HepG2 (cell line): ENCODE results near the gene KLRG1. TPM values are rescaled to one million over a fixed set of nuclear protein-coding genes. Genes with fewer than 3 reads are reported as not detected.

Experiments used
- ATAC-seq: fragments of 200-7000 bp; cut with Tn5 transposase; 3 replicates; pipeline ENCODE4 v1.9.1; 2020; ENCODE audit warnings: mild to moderate bottlenecking, moderate library complexity
- BruUV-seq: library from RNA; stranded (reverse); fragments of 400-500 nt; replicated peaks from 2 replicates; lab custom pipeline; 2021; lab: Mats Ljungman, UMichigan
- CTCF ChIA-PET: fragments of 300-600 bp; formaldehyde crosslinking; extraction: SDS; loops from one replicate; lab custom pipeline; 2021; ENCODE audit warnings: low total read pairs, inconsistent platforms, low intra/inter-chr PET ratio; lab: Yijun Ruan, JAX
- POLR2A ChIA-PET: fragments of 350-600 bp; sonication (Branson Sonifier 250); formaldehyde crosslinking; loops from one replicate; lab custom pipeline; 2020; ENCODE audit warnings: antibody characterized with exemption, inconsistent platforms; lab: Yijun Ruan, JAX
- DNase-seq: peaks from one replicate; pipeline ENCODE4 v3.0.0-alpha.2; 2015; ENCODE audit warnings: low spot score
- FAIRE-seq: peaks from 3 replicates; lab custom pipeline; 2011; peaks lifted over from hg19 to GRCh38; lab: Jason Lieb, UNC
- H2AFZ ChIP-seq: one replicate; pipeline ENCODE4 v1.6.1; 2011; ENCODE audit warnings: low read length, inconsistent platforms
- H3K27ac ChIP-seq: fragments of 300-600 bp; 3 replicates; pipeline ENCODE4 v1.8.0; 2011; ENCODE audit warnings: mixed run types, mild to moderate bottlenecking, mixed read lengths, low read length, inconsistent platforms; ENCODE audit not compliant: insufficient read depth; ENCODE audit errors: extremely low read length
- H3K27me3 ChIP-seq, 2 experiments: fragments of 200-600 bp in 1 of 2; 2 replicates in 1 of 2; 3 replicates in 1 of 2; pipeline versions ENCODE4 v1.6.0 to v1.8.0; 2011; ENCODE audit warnings: low read length in 2 of 2, mild to moderate bottlenecking in 2 of 2, moderate library complexity in 2 of 2, inconsistent platforms in 1 of 2; ENCODE audit not compliant: insufficient read depth in 2 of 2, control insufficient read depth in 1 of 2
- H3K36me3 ChIP-seq, 2 experiments: fragments of 200-600 bp in 1 of 2; replicated peaks in 1 of 2; 2 replicates in 1 of 2; 3 replicates in 1 of 2; pipeline versions ENCODE4 v1.5.1 to v1.8.0; 2011; ENCODE audit warnings: low read length in 2 of 2, inconsistent platforms in 1 of 2; ENCODE audit not compliant: insufficient read depth in 2 of 2, control insufficient read depth in 1 of 2
- H3K4me1 ChIP-seq: 2 replicates; pipeline ENCODE4 v1.5.1; 2012; ENCODE audit warnings: low read length, inconsistent platforms; ENCODE audit not compliant: insufficient read depth
- H3K4me2 ChIP-seq: 2 replicates; pipeline ENCODE4 v1.6.0; 2011; ENCODE audit warnings: low read depth, low read length, inconsistent platforms
- H3K4me3 ChIP-seq, 3 experiments: fragments of 200-600 bp in 1 of 3; sonication (generic), shearing (Covaris generic) in 1 of 3; replicated peaks in 1 of 3; 2 replicates each; pipeline ENCODE4 v1.5.1; 2011 to 2016; ENCODE audit warnings: low read length in 3 of 3, inconsistent platforms in 2 of 3, low read depth in 2 of 3, mild to moderate bottlenecking in 2 of 3, control low read depth in 1 of 3, mixed read lengths in 1 of 3; ENCODE audit not compliant: insufficient read depth in 1 of 3
- H3K79me2 ChIP-seq: one replicate; pipeline ENCODE4 v1.6.1; 2011; ENCODE audit warnings: low read length, inconsistent platforms; ENCODE audit not compliant: insufficient read depth
- H3K9ac ChIP-seq: 2 replicates; pipeline ENCODE4 v1.6.0; 2011; ENCODE audit warnings: mild to moderate bottlenecking, low read depth, low read length, inconsistent platforms; ENCODE audit not compliant: insufficient read depth
- H3K9me3 ChIP-seq: 2 replicates; pipeline ENCODE4 v1.5.1; 2012; ENCODE audit warnings: mild to moderate bottlenecking, low read length
- H4K20me1 ChIP-seq: 2 replicates; pipeline ENCODE4 v1.6.0; 2011; ENCODE audit warnings: inconsistent platforms, mild to moderate bottlenecking, low read length, moderate library complexity; ENCODE audit not compliant: insufficient read depth
- ADNP ChIP-seq: sonication (generic); formaldehyde crosslinking; IDR thresholded peaks from 2 replicates; pipeline ENCODE4 v1.4.0; 2020; ENCODE audit warnings: missing genetic modification reagents
- DNMT3B ChIP-seq: conservative IDR thresholded peaks from 2 replicates; pipeline ENCODE4 v1.6.1; 2016; ENCODE audit warnings: missing biosample characterization, control low read depth
- KDM5A ChIP-seq: fragments of 200-600 bp; sonication (generic); IDR thresholded peaks from 2 replicates; pipeline ENCODE4 v1.7.0; 2018; ENCODE audit warnings: antibody characterized with exemption, mild to moderate bottlenecking, low read length, borderline replicate concordance
- NR2C2 ChIP-seq: sonication (generic); formaldehyde crosslinking; IDR thresholded peaks from 2 replicates; pipeline ENCODE4 v1.4.0; 2020; ENCODE audit warnings: missing genetic modification reagents, mild to moderate bottlenecking, moderate library complexity, borderline replicate concordance
- TP53 ChIP-seq: sonication (generic); formaldehyde crosslinking; conservative IDR thresholded peaks from 2 replicates; pipeline ENCODE4 v1.4.0; 2020; ENCODE audit warnings: missing genetic modification reagents
- ZNF563 ChIP-seq: sonication (generic); formaldehyde crosslinking; IDR thresholded peaks from 2 replicates; pipeline ENCODE4 v1.8.0; 2022; ENCODE audit warnings: mild to moderate bottlenecking, moderate library complexity, missing genetic modification reagents
- ZZZ3 ChIP-seq: sonication (generic); formaldehyde crosslinking; IDR thresholded peaks from 2 replicates; pipeline ENCODE4 v1.4.0; 2020; ENCODE audit warnings: missing genetic modification reagents, mild to moderate bottlenecking, borderline replicate concordance
- WGBS: methylation state at CpG from one replicate; pipeline ENCODE4 v1.1.6; 2017; ENCODE audit warnings: low lambda C conversion rate; 5-methylcytosine and 5-hydroxymethylcytosine counted together
- in situ Hi-C: cut with HindIII; loops from 2 replicates; pipeline ENCODE4 v1.10.0; 2017; ENCODE audit warnings: low pct_unique_long_range_greater_than_20kb; ENCODE audit not compliant: extremely low pct_ligation_motif_present
- intact Hi-C: fragments of 100-400 bp; cut with micrococcal nuclease; formaldehyde crosslinking; loops from one replicate; pipeline ENCODE4 v1.10.0; 2022; ENCODE audit not compliant: unreplicated experiment
- polyA plus RNA-seq, 8 experiments: library from polyadenylated mRNA; depleted of rRNA in 3 of 8; stranded (reverse) in 7 of 8; unstranded in 1 of 8; fragments of >200 nt; fragmentation: Illumina TruSeq in 4 of 8; extraction: Trizol in 4 of 8; gene quantifications; 2 replicates each; pipeline versions ENCODE4 v1.2.1 to v1.2.3, GENCODE V29; 2011 to 2016; ENCODE audit warnings: low read depth in 4 of 8, missing spikeins in 1 of 8, mixed read lengths in 1 of 8; ENCODE audit not compliant: insufficient read depth in 1 of 8
- total RNA-seq, 5 experiments: library from RNA; depleted of rRNA; stranded (reverse); fragments of >200 nt; fragmentation: Illumina TruSeq; extraction: Trizol; gene quantifications; 2 replicates each; pipeline ENCODE4 v1.2.3, GENCODE V29; 2016; ENCODE audit warnings: low read depth in 1 of 5
- TF ChIP-seq, protein P1 (sequence below): sonication (generic); formaldehyde crosslinking; conservative IDR thresholded peaks from 2 replicates; pipeline ENCODE4 v1.4.0; 2020; ENCODE audit warnings: missing genetic modification reagents
- TF ChIP-seq, protein P2 (sequence below): sonication (generic); formaldehyde crosslinking; IDR thresholded peaks from 2 replicates; pipeline ENCODE4 v1.8.0; 2022; ENCODE audit warnings: missing genetic modification reagents, low read depth, mild to moderate bottlenecking, borderline replicate concordance
- TF ChIP-seq, protein P3 (sequence below): sonication (generic); formaldehyde crosslinking; IDR thresholded peaks from 2 replicates; pipeline ENCODE4 v1.5.0; 2020; ENCODE audit warnings: missing genetic modification reagents
- TF ChIP-seq, protein P4 (sequence below): sonication (generic); formaldehyde crosslinking; IDR thresholded peaks from 2 replicates; pipeline ENCODE4 v1.4.0; 2020; ENCODE audit warnings: missing genetic modification reagents
- TF ChIP-seq, protein P5 (sequence below), 2 experiments: IDR thresholded peaks; 2 replicates each; pipeline ENCODE4 v1.6.1; 2011 to 2012; ENCODE audit warnings: low read length in 2 of 2, borderline replicate concordance in 1 of 2, low read depth in 1 of 2, mild to moderate bottlenecking in 1 of 2, moderate library complexity in 1 of 2

The KLRG1 gene
- total and polyA plus RNA-seq, 2 of the 13 experiments (the other 11 are each of a cell fraction or from before 2014, with no cell fraction given) = 1.2 to 1.7 TPM

DNA sequence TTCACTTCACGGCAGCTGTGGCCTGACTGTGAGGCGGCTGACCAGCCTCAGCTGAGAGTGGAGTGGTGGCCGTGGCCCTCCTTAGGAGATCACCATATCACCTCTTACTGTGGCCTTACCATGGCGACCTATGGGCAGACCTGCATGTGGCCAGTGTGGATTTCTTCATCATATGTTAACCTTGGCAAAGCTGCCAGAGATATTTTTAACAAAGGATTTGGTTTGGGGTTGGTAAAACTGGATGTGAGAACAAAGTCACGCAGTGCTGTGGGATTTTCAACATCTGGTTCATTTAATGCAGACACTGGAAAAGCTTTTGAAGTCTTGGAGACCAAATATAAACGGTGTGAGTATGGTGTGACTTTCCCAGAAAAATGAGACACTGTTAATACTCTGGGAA lies 46.9 kb downstream of the KLRG1 start:
- Histone ChIP-seq H3K9me3 (no peaks in the 10 kb centered on the region), H3K4me3 (no peak overlapping the region), H3K27me3 (no peaks in the 10 kb centered on the region), H3K27ac (no peak overlapping the region), H3K9ac (no peak overlapping the region), H3K79me2 (no peaks in the 10 kb centered on the region), H3K4me1 (peaks cover 25% of the 10 kb centered on the region), H2AFZ (no peak overlapping the region), H3K36me3 (no peaks in the 10 kb centered on the region)
- 25% methylated on average over 6 of the region's 6 CpGs for WGBS
- intact Hi-C loops = loop anchor here (5.0 kb wide), 1 partner anchor 124 kb away; the partner anchor contains the start of gene PHC1
- ATAC-seq (no peak), FAIRE-seq (no peak)
- CTCF ChIA-PET = no interaction called here
- TF ChIP-seq, protein P1, sequence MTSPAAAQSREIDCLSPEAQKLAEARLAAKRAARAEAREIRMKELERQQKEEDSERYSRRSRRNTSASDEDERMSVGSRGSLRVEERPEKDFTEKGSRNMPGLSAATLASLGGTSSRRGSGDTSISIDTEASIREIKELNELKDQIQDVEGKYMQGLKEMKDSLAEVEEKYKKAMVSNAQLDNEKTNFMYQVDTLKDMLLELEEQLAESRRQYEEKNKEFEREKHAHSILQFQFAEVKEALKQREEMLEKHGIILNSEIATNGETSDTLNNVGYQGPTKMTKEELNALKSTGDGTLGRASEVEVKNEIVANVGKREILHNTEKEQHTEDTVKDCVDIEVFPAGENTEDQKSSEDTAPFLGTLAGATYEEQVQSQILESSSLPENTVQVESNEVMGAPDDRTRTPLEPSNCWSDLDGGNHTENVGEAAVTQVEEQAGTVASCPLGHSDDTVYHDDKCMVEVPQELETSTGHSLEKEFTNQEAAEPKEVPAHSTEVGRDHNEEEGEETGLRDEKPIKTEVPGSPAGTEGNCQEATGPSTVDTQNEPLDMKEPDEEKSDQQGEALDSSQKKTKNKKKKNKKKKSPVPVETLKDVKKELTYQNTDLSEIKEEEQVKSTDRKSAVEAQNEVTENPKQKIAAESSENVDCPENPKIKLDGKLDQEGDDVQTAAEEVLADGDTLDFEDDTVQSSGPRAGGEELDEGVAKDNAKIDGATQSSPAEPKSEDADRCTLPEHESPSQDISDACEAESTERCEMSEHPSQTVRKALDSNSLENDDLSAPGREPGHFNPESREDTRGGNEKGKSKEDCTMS = no peak
- TF ChIP-seq NR2C2 (CRISPR knock-in tag) (no peak), ADNP (no peak), ZNF563 (CRISPR knock-in tag) (no peak), TP53 (CRISPR knock-in tag) (no peak), DNMT3B (CRISPR knock-in tag) (no peak), KDM5A (no peak), ZZZ3 (CRISPR knock-in tag) (no peak)
- TF ChIP-seq, protein P2, sequence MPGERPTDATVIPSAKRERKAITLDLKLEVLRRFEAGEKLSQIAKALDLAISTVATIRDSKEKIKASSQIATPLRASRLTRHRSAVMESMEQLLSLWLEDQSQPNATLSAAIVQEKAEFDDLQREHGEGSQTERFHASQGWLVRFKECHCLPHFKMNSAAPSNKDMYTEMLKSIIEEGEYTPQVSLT = no peak
- TF ChIP-seq, protein P3, sequence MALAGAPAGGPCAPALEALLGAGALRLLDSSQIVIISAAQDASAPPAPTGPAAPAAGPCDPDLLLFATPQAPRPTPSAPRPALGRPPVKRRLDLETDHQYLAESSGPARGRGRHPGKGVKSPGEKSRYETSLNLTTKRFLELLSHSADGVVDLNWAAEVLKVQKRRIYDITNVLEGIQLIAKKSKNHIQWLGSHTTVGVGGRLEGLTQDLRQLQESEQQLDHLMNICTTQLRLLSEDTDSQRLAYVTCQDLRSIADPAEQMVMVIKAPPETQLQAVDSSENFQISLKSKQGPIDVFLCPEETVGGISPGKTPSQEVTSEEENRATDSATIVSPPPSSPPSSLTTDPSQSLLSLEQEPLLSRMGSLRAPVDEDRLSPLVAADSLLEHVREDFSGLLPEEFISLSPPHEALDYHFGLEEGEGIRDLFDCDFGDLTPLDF (CRISPR knock-in tag) = no peak
- TF ChIP-seq, protein P4, sequence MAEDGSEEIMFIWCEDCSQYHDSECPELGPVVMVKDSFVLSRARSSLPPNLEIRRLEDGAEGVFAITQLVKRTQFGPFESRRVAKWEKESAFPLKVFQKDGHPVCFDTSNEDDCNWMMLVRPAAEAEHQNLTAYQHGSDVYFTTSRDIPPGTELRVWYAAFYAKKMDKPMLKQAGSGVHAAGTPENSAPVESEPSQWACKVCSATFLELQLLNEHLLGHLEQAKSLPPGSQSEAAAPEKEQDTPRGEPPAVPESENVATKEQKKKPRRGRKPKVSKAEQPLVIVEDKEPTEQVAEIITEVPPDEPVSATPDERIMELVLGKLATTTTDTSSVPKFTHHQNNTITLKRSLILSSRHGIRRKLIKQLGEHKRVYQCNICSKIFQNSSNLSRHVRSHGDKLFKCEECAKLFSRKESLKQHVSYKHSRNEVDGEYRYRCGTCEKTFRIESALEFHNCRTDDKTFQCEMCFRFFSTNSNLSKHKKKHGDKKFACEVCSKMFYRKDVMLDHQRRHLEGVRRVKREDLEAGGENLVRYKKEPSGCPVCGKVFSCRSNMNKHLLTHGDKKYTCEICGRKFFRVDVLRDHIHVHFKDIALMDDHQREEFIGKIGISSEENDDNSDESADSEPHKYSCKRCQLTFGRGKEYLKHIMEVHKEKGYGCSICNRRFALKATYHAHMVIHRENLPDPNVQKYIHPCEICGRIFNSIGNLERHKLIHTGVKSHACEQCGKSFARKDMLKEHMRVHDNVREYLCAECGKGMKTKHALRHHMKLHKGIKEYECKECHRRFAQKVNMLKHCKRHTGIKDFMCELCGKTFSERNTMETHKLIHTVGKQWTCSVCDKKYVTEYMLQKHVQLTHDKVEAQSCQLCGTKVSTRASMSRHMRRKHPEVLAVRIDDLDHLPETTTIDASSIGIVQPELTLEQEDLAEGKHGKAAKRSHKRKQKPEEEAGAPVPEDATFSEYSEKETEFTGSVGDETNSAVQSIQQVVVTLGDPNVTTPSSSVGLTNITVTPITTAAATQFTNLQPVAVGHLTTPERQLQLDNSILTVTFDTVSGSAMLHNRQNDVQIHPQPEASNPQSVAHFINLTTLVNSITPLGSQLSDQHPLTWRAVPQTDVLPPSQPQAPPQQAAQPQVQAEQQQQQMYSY = no peak
- TF ChIP-seq, protein P5, sequence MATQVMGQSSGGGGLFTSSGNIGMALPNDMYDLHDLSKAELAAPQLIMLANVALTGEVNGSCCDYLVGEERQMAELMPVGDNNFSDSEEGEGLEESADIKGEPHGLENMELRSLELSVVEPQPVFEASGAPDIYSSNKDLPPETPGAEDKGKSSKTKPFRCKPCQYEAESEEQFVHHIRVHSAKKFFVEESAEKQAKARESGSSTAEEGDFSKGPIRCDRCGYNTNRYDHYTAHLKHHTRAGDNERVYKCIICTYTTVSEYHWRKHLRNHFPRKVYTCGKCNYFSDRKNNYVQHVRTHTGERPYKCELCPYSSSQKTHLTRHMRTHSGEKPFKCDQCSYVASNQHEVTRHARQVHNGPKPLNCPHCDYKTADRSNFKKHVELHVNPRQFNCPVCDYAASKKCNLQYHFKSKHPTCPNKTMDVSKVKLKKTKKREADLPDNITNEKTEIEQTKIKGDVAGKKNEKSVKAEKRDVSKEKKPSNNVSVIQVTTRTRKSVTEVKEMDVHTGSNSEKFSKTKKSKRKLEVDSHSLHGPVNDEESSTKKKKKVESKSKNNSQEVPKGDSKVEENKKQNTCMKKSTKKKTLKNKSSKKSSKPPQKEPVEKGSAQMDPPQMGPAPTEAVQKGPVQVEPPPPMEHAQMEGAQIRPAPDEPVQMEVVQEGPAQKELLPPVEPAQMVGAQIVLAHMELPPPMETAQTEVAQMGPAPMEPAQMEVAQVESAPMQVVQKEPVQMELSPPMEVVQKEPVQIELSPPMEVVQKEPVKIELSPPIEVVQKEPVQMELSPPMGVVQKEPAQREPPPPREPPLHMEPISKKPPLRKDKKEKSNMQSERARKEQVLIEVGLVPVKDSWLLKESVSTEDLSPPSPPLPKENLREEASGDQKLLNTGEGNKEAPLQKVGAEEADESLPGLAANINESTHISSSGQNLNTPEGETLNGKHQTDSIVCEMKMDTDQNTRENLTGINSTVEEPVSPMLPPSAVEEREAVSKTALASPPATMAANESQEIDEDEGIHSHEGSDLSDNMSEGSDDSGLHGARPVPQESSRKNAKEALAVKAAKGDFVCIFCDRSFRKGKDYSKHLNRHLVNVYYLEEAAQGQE (IDR thresholded peaks at IDR 0.05; ENCODE audit: borderline replicate concordance in 1 of 2, low read depth in 1 of 2, low read length in 2 of 2) = no peak
- TF ChIP-seq, all 625 proteins: peak for 0
- in situ Hi-C loops = loop anchor here (25.0 kb wide), 1 partner anchor 99 kb away; the partner anchor contains the start of gene M6PR
- no peak for DNase-seq
- BruUV-seq = no TSS peak
- no peak overlapping the region for H3K4me2 ChIP-seq
- POLR2A ChIA-PET = no interaction called here
- no peaks in the 10 kb centered on the region for H4K20me1 ChIP-seq
